Measurements from ENCODE around the gene SCRN1.
"Not testable (repeated sequence)": the region's sequence is repeated elsewhere in the genome, so short reads cannot be mapped to it uniquely, and the experiment has no call there.

Gene SCRN1

DNA sequence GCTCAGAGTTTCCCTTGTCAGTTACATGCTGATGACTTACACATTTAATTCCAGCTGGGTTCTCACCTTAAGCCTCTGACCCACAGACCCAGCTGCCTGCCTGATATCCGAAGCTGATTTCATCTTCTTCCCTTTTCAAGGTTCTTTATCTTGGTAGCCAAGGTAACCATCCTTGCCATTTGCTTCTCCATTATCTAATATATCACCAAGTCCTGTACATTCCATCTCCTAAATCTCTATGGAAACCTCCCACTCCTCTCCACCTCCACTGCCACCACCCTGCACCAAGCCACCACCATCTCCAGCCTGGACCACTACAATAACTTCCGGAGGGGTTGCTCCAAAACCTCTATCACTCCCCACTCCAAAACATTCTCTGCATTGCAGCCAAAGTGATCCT lies 19.9 kb downstream of the SCRN1 start:
- H3K9ac ChIP-seq (ENCODE audit: insufficient read length, low read depth) = no peak overlapping the region
- no peak for DNase-seq (ENCODE audit: low read depth, low spot score)
- H3K4me1 ChIP-seq (ENCODE audit: insufficient read depth, insufficient read length) = peaks cover 7% of the 10 kb centered on the region
- H3K9me3 ChIP-seq (ENCODE audit: insufficient read depth, low read length) = no peaks in the 10 kb centered on the region
- no peak for TF ChIP-seq YY1 (IDR thresholded peaks at IDR 0.05; ENCODE audit: insufficient read depth, insufficient read length)
- no peak for TF ChIP-seq SUZ12 (IDR thresholded peaks at IDR 0.05; ENCODE audit: extremely low read depth, insufficient read depth, insufficient read length)
- TF ChIP-seq ZNF274 (IDR thresholded peaks at IDR 0.05; ENCODE audit: low read depth, low read length) = no peak
- no peak overlapping the region for H3K4me3 ChIP-seq (ENCODE audit: insufficient read length, low read depth)
- no peaks in the 10 kb centered on the region for H3K27me3 ChIP-seq (ENCODE audit: insufficient read depth, insufficient read length)
- peaks cover 52% of the 10 kb centered on the region for H3K36me3 ChIP-seq (ENCODE audit: insufficient read depth, insufficient read length, low read length)

DNA sequence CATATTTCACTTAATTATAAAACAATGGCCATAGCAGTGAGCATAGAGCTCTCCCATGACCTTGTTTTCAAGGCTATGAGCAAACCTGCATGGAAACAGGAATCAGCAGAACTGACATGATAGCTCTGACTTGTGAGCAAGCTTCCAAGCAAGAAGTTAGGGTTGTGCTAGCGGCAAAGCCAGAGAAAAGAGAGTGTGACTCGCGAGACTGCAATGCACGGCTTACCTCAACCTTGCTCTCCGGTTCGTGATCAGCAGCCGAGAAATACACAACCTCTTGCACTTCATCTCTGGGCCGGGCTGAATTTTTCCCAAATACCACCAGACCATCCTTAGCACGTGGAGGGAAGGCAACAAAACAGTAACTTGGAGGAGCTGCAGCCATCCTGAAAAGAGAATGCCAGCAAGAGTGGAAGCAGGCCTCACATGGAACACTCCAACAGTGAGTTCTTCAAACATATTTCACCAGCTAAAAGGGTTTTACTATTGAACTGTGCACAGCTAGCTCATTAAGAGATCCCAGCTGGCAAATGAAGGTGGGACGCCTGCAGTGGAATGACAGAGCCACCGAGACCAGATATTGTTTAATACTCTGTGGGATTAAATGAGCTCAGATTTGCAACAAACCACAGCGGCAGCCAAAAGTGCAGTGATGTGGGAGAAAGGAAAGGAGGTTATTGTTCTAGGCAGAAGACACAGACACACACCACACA lies 20.8 kb downstream of the SCRN1 start:
- H3K9me3 ChIP-seq (ENCODE audit: insufficient read depth, low read length) = no peaks in the 10 kb centered on the region
- no peak for TF ChIP-seq SUZ12 (IDR thresholded peaks at IDR 0.05; ENCODE audit: extremely low read depth, insufficient read depth, insufficient read length)
- no peak for TF ChIP-seq ZNF274 (IDR thresholded peaks at IDR 0.05; ENCODE audit: low read depth, low read length)
- no peak for TF ChIP-seq YY1 (IDR thresholded peaks at IDR 0.05; ENCODE audit: insufficient read depth, insufficient read length)
- DNase-seq (ENCODE audit: low read depth, low spot score) = no peak

DNA sequence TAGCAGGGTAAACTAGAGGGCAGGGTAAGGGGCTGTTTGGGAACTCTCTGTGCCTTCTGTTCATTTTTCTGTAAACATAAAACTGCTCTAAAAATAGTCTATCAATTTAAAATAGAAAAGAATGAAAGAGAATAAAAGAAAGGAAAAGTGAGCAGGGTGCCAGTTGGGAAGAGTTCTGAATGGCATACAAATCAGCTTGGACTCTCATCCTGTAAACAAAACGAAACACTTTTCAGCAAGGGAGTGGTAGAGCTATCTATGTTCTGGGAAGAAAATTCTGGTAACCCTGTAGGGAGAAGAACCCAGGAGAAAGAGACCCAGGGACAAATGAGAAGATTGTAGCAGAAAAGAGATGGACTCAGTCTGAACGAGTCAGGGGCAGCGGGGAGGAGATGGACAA lies 24.6 kb downstream of the SCRN1 start:
- Histone ChIP-seq H3K4me3 (ENCODE audit: insufficient read length, low read depth) (no peak overlapping the region), H3K4me1 (ENCODE audit: insufficient read depth, insufficient read length) (peaks cover 7% of the 10 kb centered on the region), H3K9me3 (ENCODE audit: insufficient read depth, low read length) (peaks cover 9% of the 10 kb centered on the region; the same call in 1 of the 2 replicates), H3K9ac (ENCODE audit: insufficient read length, low read depth) (no peak overlapping the region), H3K27me3 (ENCODE audit: insufficient read depth, insufficient read length) (no peaks in the 10 kb centered on the region), H3K36me3 (ENCODE audit: insufficient read depth, insufficient read length, low read length) (peaks cover 70% of the 10 kb centered on the region)
- DNase-seq (ENCODE audit: low read depth, low spot score) = no peak
- TF ChIP-seq YY1 (IDR thresholded peaks at IDR 0.05; ENCODE audit: insufficient read depth, insufficient read length) (no peak), SUZ12 (IDR thresholded peaks at IDR 0.05; ENCODE audit: extremely low read depth, insufficient read depth, insufficient read length) (no peak), ZNF274 (IDR thresholded peaks at IDR 0.05; ENCODE audit: low read depth, low read length) (no peak)

More for the DNA sequence above, 20.8 kb downstream of the SCRN1 start:
- H3K4me1 ChIP-seq (ENCODE audit: insufficient read depth, insufficient read length) = peaks cover 7% of the 10 kb centered on the region
- H3K27me3 ChIP-seq (ENCODE audit: insufficient read depth, insufficient read length) = no peaks in the 10 kb centered on the region
- H3K36me3 ChIP-seq (ENCODE audit: insufficient read depth, insufficient read length, low read length) = peaks cover 58% of the 10 kb centered on the region
- H3K9ac ChIP-seq (ENCODE audit: insufficient read length, low read depth) = no peak overlapping the region
- no peak overlapping the region for H3K4me3 ChIP-seq (ENCODE audit: insufficient read length, low read depth)

DNA sequence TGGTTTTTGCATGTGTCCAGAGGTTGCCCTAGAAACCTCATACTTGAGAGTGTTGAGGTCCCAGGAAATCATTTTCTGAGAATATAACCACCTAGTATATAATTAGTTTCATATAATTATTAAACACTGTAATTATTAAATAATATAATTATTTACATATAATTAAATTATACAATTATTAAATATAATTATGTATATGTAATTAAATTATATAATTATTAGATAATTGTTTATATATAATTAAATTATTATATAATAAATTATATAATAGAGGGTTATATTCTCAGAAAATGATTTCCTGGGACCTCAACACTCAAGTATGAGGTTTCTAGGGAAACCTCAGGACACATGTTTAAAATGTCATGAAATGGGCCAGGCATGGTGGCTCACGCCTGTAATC lies 27.6 kb downstream of the SCRN1 start:
- TF ChIP-seq SUZ12 (IDR thresholded peaks at IDR 0.05; ENCODE audit: extremely low read depth, insufficient read depth, insufficient read length) (no peak), YY1 (IDR thresholded peaks at IDR 0.05; ENCODE audit: insufficient read depth, insufficient read length) (no peak), ZNF274 (IDR thresholded peaks at IDR 0.05; ENCODE audit: low read depth, low read length) (no peak)
- Histone ChIP-seq H3K36me3 (ENCODE audit: insufficient read depth, insufficient read length, low read length) (peaks cover 73% of the 10 kb centered on the region), H3K9ac (ENCODE audit: insufficient read length, low read depth) (no peak overlapping the region), H3K4me1 (ENCODE audit: insufficient read depth, insufficient read length) (no peaks in the 10 kb centered on the region), H3K9me3 (ENCODE audit: insufficient read depth, low read length) (peaks cover 9% of the 10 kb centered on the region; the same call in 1 of the 2 replicates), H3K4me3 (ENCODE audit: insufficient read length, low read depth) (no peak overlapping the region), H3K27me3 (ENCODE audit: insufficient read depth, insufficient read length) (no peaks in the 10 kb centered on the region)
- DNase-seq (ENCODE audit: low read depth, low spot score) = no peak

DNA sequence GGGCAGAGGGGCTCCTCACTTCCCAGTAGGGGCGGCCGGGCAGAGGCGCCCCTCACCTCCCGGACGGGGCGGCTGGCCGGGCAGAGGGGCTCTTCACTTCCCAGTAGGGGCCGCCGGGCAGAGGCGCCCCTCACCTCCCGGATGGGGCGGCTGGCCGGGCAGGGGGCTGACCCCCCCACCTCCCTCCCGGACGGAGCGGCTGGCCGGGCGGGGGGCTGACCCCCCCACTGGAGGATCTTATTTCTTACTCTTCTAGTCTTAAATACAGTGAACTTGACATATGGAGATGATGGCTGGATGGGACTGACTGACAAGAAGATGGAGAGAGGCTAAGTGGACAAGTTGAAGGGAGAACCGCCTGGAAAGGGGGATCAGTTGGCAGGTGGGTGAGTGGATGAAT lies 28.0 kb downstream of the SCRN1 start:
- DNase-seq (ENCODE audit: low read depth, low spot score); H3K4me3 ChIP-seq (ENCODE audit: insufficient read length, low read depth): not testable (repeated sequence)

DNA sequence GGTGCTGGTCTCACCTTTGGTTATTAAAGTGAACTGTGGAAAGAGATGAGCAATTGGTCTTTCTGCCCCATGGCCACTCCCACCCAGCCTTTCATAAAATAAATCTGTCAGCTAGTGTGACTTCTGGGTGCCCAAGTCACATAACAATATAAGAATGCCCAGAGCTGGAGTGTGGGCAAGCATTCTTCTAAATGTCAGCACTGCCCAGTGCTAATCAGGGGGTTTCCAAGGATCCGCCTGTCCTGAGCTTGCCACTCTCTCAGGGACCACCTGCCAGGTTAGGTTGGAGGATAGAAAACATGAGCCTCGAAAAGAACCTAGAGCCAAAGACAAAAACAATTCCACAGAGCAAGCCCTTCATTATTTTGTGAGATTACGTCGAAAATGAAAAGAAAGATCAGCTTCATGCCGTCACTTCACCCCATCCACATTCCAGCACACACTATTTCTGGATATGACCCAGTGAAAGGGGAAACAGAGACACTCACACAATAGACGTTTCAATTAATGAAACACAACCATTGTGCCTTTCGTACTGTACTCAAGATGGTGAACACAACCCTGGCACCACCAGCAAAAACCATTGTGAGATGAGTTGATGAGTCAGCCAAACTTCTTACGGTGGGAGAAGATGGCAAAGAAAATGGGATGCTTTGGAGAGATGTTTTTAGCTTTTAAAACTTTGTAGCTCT lies 30.8 kb downstream of the SCRN1 start:
- H3K4me3 ChIP-seq (ENCODE audit: insufficient read length, low read depth) = no peak overlapping the region
- H3K27me3 ChIP-seq (ENCODE audit: insufficient read depth, insufficient read length) = no peaks in the 10 kb centered on the region
- no peak overlapping the region for H3K9ac ChIP-seq (ENCODE audit: insufficient read length, low read depth)
- peaks cover 9% of the 10 kb centered on the region; the same call in 1 of the 2 replicates for H3K9me3 ChIP-seq (ENCODE audit: insufficient read depth, low read length)
- H3K4me1 ChIP-seq (ENCODE audit: insufficient read depth, insufficient read length) = no peaks in the 10 kb centered on the region
- peaks cover 72% of the 10 kb centered on the region for H3K36me3 ChIP-seq (ENCODE audit: insufficient read depth, insufficient read length, low read length)
- no peak for TF ChIP-seq SUZ12 (IDR thresholded peaks at IDR 0.05; ENCODE audit: extremely low read depth, insufficient read depth, insufficient read length)
- no peak for TF ChIP-seq ZNF274 (IDR thresholded peaks at IDR 0.05; ENCODE audit: low read depth, low read length)
- TF ChIP-seq YY1 (IDR thresholded peaks at IDR 0.05; ENCODE audit: insufficient read depth, insufficient read length) = no peak
- DNase-seq (ENCODE audit: low read depth, low spot score) = no peak

More for the DNA sequence above, 28.0 kb downstream of the SCRN1 start:
- not testable (repeated sequence) for H3K4me1 ChIP-seq (ENCODE audit: insufficient read depth, insufficient read length); H3K9me3 ChIP-seq (ENCODE audit: insufficient read depth, low read length); H3K9ac ChIP-seq (ENCODE audit: insufficient read length, low read depth); H3K27me3 ChIP-seq (ENCODE audit: insufficient read depth, insufficient read length)
- peaks cover 73% of the 10 kb centered on the region for H3K36me3 ChIP-seq (ENCODE audit: insufficient read depth, insufficient read length, low read length)

DNA sequence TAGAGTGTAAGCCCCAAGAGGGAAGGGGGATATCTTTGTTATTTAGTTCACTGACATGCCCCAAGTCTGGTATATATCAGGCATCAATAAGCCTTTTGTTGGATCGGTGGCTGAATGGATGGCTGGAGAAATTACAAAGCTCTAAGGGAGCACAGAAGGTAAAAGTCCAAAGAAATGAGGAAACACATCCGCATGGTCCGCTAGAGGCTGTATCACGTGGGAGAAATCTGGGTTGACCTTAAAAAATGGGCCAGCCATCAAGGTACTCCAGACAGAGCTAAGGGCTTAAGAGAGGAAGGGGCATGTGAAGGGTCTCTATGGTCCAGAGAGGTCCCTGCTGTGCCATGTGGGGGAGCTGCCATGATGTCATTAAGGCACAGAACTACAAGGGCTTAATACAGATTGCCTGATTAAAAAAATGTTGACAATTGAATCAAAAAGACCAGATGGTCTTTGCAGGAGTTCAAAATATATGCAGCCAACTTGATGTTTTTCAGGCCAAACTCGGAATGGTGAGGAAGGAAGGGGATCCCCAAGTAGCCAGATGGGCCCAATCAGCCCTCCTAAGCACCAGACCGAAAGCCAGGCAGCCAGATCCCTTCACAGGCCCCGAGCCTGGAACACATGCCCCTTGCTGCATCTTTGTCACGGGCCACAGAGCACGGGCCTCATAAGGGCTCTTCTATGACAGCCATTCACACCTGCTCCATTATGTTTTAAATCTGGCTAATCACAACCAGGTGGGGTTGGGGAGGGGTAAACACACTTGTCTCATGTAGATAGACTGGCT lies 31.9 kb downstream of the SCRN1 start:
- TF ChIP-seq SUZ12 (IDR thresholded peaks at IDR 0.05; ENCODE audit: extremely low read depth, insufficient read depth, insufficient read length) (no peak), YY1 (IDR thresholded peaks at IDR 0.05; ENCODE audit: insufficient read depth, insufficient read length) (no peak), ZNF274 (IDR thresholded peaks at IDR 0.05; ENCODE audit: low read depth, low read length) (no peak)
- Histone ChIP-seq H3K4me1 (ENCODE audit: insufficient read depth, insufficient read length) (no peaks in the 10 kb centered on the region), H3K9ac (ENCODE audit: insufficient read length, low read depth) (no peak overlapping the region), H3K27me3 (ENCODE audit: insufficient read depth, insufficient read length) (no peaks in the 10 kb centered on the region), H3K4me3 (ENCODE audit: insufficient read length, low read depth) (no peak overlapping the region), H3K36me3 (ENCODE audit: insufficient read depth, insufficient read length, low read length) (peaks cover 76% of the 10 kb centered on the region), H3K9me3 (ENCODE audit: insufficient read depth, low read length) (peaks cover 7% of the 10 kb centered on the region; the same call in 1 of the 2 replicates)
- no peak for DNase-seq (ENCODE audit: low read depth, low spot score)
